Measurements from ENCODE around the gene BAIAP2.

- TF ChIP-seq CTCF (IDR thresholded peaks at IDR 0.05 in 2 of 3, conservative IDR thresholded peaks at IDR 0.05 in 1 of 3; ENCODE audit: control insufficient read depth in 2 of 3, extremely low read depth in 1 of 3, insufficient read depth in 1 of 3, low read depth in 3 of 3, low read length in 3 of 3) = no peak
- TF ChIP-seq EZH2 (IDR thresholded peaks at IDR 0.05; ENCODE audit: borderline replicate concordance, control insufficient read depth, low read depth, low read length) = no peak
- no peak for TF ChIP-seq YY1 (IDR thresholded peaks at IDR 0.05; ENCODE audit: low read depth, low read length)
Observed at GRCh38 chr17:81135505-81136278, 100.7 kb downstream of the BAIAP2 start.
